ENCODE results near the gene UBR4.
"Not testable (repeated sequence)": the region's sequence is repeated elsewhere in the genome, so short reads cannot be mapped to it uniquely, and the experiment has no call there.

UBR4 gene

GRCh38 chr1:19186001-19186400 is 24.1 kb downstream of the UBR4 start:
- no peak for DNase-seq

- no peak for DNase-seq
Measured at GRCh38 chr1:19182223-19182622, 27.8 kb downstream of the UBR4 start.

- not testable (repeated sequence) for DNase-seq
Measured at GRCh38 chr1:19180265-19180657, 29.8 kb downstream of the UBR4 start.

GRCh38 chr1:19179597-19180264 is 30.3 kb downstream of the UBR4 start:
- DNase-seq, result no peak

GRCh38 chr1:19178734-19179398 is 31.2 kb downstream of the UBR4 start:
- no peak for DNase-seq

- DNase-seq, result no peak
Measured at GRCh38 chr1:19177811-19178210, 32.3 kb downstream of the UBR4 start.

- DNase-seq, result no peak
Measured at GRCh38 chr1:19169642-19170041, 40.4 kb downstream of the UBR4 start.

- no peak for DNase-seq
Measured at GRCh38 chr1:19167140-19167539, 42.9 kb downstream of the UBR4 start.

GRCh38 chr1:19166066-19166465 is 44.0 kb downstream of the UBR4 start:
- no peak for DNase-seq

- no peak for DNase-seq
Measured at GRCh38 chr1:19165501-19165900, 44.6 kb downstream of the UBR4 start.

GRCh38 chr1:19164274-19165015 is 45.6 kb downstream of the UBR4 start:
- DNase-seq, result no peak

- DNase-seq, result no peak
Measured at GRCh38 chr1:19163261-19163660, 46.8 kb downstream of the UBR4 start.

GRCh38 chr1:19160831-19161230 is 49.2 kb downstream of the UBR4 start:
- no peak for DNase-seq

GRCh38 chr1:19157653-19158052 is 52.4 kb downstream of the UBR4 start:
- DNase-seq, result no peak

- DNase-seq, result no peak
Measured at GRCh38 chr1:19156676-19157075, 53.4 kb downstream of the UBR4 start.

- DNase-seq, result no peak
Measured at GRCh38 chr1:19154876-19155275, 55.2 kb downstream of the UBR4 start.

- DNase-seq, result no peak
Measured at GRCh38 chr1:19153169-19153568, 56.9 kb downstream of the UBR4 start.

GRCh38 chr1:19151537-19151936 is 58.5 kb downstream of the UBR4 start:
- no peak for DNase-seq

GRCh38 chr1:19149736-19150135 is 60.3 kb downstream of the UBR4 start:
- DNase-seq, result no peak

GRCh38 chr1:19140465-19140864 is 69.6 kb downstream of the UBR4 start:
- DNase-seq, result no peak

- no peak for DNase-seq
Measured at GRCh38 chr1:19139711-19140110, 70.4 kb downstream of the UBR4 start.

- no peak for DNase-seq
Measured at GRCh38 chr1:19138958-19139581, 71.0 kb downstream of the UBR4 start.

GRCh38 chr1:19138331-19138730 is 71.7 kb downstream of the UBR4 start:
- DNase-seq, result no peak

- no peak for DNase-seq
Measured at GRCh38 chr1:19137158-19137557, 72.9 kb downstream of the UBR4 start.

Data from NCI-H1436 treated with DMSO at 0.1 percent for 48 hours (cell line).